SHP77 (cell line): ENCODE measurements around the gene PDZD4.

Experiments used
- DNase-seq, 2 experiments: peaks; one replicate each; lab custom pipeline; 2025; lab: John Stamatoyannopoulos, UW

The PDZD4 gene

GRCh38 chrX:153770601-153771414, 59.5 kb downstream of the PDZD4 start:
- DNase-seq: no peak

- no peak for DNase-seq
Observed at GRCh38 chrX:153769865-153770600, 60.3 kb downstream of the PDZD4 start.

GRCh38 chrX:153769158-153769864, 61.0 kb downstream of the PDZD4 start:
- no peak for DNase-seq

- no peak for DNase-seq
Observed at GRCh38 chrX:153768311-153769157, 61.8 kb downstream of the PDZD4 start.

GRCh38 chrX:153767674-153768055, 62.7 kb downstream of the PDZD4 start:
- no peak for DNase-seq

GRCh38 chrX:153766871-153767673, 63.3 kb downstream of the PDZD4 start:
- no peak for DNase-seq

GRCh38 chrX:153766098-153766817, 64.1 kb downstream of the PDZD4 start:
- peak in 1 of 2 experiments; percentile 16 for DNase-seq

- peak in 1 of 2 experiments; percentile 12 for DNase-seq
Observed at GRCh38 chrX:153765138-153766079, 64.9 kb downstream of the PDZD4 start.

GRCh38 chrX:153764786-153765137, 65.6 kb downstream of the PDZD4 start:
- DNase-seq: no peak

- DNase-seq: peak; percentile 53 to 54
Observed at GRCh38 chrX:153763989-153764755, 66.2 kb downstream of the PDZD4 start, which contains the start of gene PLXNB3. PLXNB3 (plus strand) TSS chrX:153764249; CDS start chrX:153765536, 1,287 bp downstream.

- no peak for DNase-seq
Observed at GRCh38 chrX:153763298-153763932, 66.9 kb downstream of the PDZD4 start.

GRCh38 chrX:153762626-153763173, 67.6 kb downstream of the PDZD4 start:
- no peak for DNase-seq

GRCh38 chrX:153761863-153762262, 68.5 kb downstream of the PDZD4 start:
- DNase-seq: no peak

GRCh38 chrX:153755136-153755535, 75.2 kb downstream of the PDZD4 start:
- DNase-seq: no peak
